Stomach (tissue), 9 donors: ENCODE data around the gene GPR42. TPM values are rescaled to one million over a fixed set of nuclear protein-coding genes. Genes with fewer than 3 reads are reported as not detected.
"Not testable (repeated sequence)": the region's sequence is repeated elsewhere in the genome, so short reads cannot be mapped to it uniquely, and the experiment has no call there.

Experiments
- DNase-seq, 2 donors: peaks; one replicate each; pipeline versions ENCODE4 v3.0.0 to v3.0.0-alpha.2; 2013 to 2019
- H3K27ac ChIP-seq, 5 donors: fragments of 200-600 bp in 4 of 5; sonication (generic) in 4 of 5; one replicate each; pipeline ENCODE4 v1.5.1; 2013 to 2019; ENCODE audit warnings: mild to moderate bottlenecking in 1 of 5, moderate library complexity in 1 of 5
- H3K27me3 ChIP-seq, 3 donors: fragments of 200-600 bp; sonication (generic); one replicate each; pipeline ENCODE4 v1.5.1; 2017 to 2019; ENCODE audit warnings: mixed run types in 1 of 3
- H3K36me3 ChIP-seq, 4 donors: fragments of 200-600 bp; sonication (generic); 1 replicate in 3 of 4; 2 replicates in 1 of 4; pipeline ENCODE4 v1.5.1; 2016 to 2019
- H3K4me1 ChIP-seq, 4 donors: fragments of 200-600 bp; sonication (generic); one replicate each; pipeline ENCODE4 v1.5.1; 2016 to 2019
- H3K4me3 ChIP-seq, 4 donors: fragments of 200-600 bp; sonication (generic) in 3 of 4; one replicate each; pipeline ENCODE4 v1.5.1; 2016 to 2019; ENCODE audit warnings: mild to moderate bottlenecking in 1 of 4
- H3K9me3 ChIP-seq, 4 donors: fragments of 200-600 bp; sonication (generic); one replicate each; pipeline ENCODE4 v1.5.1; 2016 to 2019
- CTCF ChIP-seq, 7 experiments: fragments of 450-650 bp in 4 of 7; fragments of 200-600 bp in 3 of 7; sonication (generic) in 3 of 7; IDR thresholded peaks; one replicate each; pipeline ENCODE4 v1.5.1; 2016 to 2019; ENCODE audit warnings: antibody characterized with exemption in 7 of 7, control low read depth in 2 of 7, mild to moderate bottlenecking in 1 of 7
- EP300 ChIP-seq: sonication (generic); formaldehyde crosslinking; IDR thresholded peaks from one replicate; pipeline ENCODE4 v1.6.1; 2017; ENCODE audit warnings: antibody characterized with exemption
- POLR2A ChIP-seq, 4 donors: fragments of 450-650 bp; IDR thresholded peaks; one replicate each; pipeline ENCODE4 v1.6.1; 2016; ENCODE audit warnings: antibody characterized with exemption in 4 of 4, control low read depth in 2 of 4, mild to moderate bottlenecking in 1 of 4, moderate library complexity in 1 of 4
- POLR2AphosphoS5 ChIP-seq, 3 donors: sonication (generic); formaldehyde crosslinking; IDR thresholded peaks; one replicate each; pipeline ENCODE4 v1.6.1; 2016; ENCODE audit warnings: antibody characterized with exemption in 3 of 3
- WGBS, 5 donors: extraction: QIAGEN DNeasy Blood & Tissue Kit in 3 of 5; methylation state at CpG; one replicate each; pipeline versions ENCODE4 v1.1.5 to v1.1.7; 2013 to 2018; 5-methylcytosine and 5-hydroxymethylcytosine counted together
- intact Hi-C: fragments of 100-400 bp; cut with DNase I; formaldehyde crosslinking; loops from one replicate; pipeline ENCODE4 v1.15.1; 2023; ENCODE audit warnings: low total_unique reads
- polyA plus RNA-seq, 3 donors: library from polyadenylated mRNA; stranded (reverse); fragments of 200-250 nt; gene quantifications; one replicate each; pipeline ENCODE4 v1.2.3, GENCODE V29; 2013
- total RNA-seq, 5 donors: library from RNA; depleted of rRNA; stranded (reverse); fragments of >200 nt; gene quantifications; one replicate each; pipeline versions ENCODE4 v1.1.0 to v1.2.3, GENCODE V29; 2014 to 2016
- donor health status: healthy with polysubstance abuse.
- donor health status: Bipolar disorder and iron deficiency.
- donor health status: healthy.

Gene GPR42
- total and polyA plus RNA-seq, 8 donors: 0.19 TPM; not detected in 7

- Histone ChIP-seq H3K4me1 (peaks cover 0 to 11% (median 8%) of the 10 kb centered on the region in 4 donors), H3K36me3 (no peaks in the 10 kb centered on the region), H3K27me3 (no peaks in the 10 kb centered on the region), H3K9me3 (no peaks in the 10 kb centered on the region), H3K27ac (no peak overlapping the region), H3K4me3 (no peak overlapping the region)
- no peak for DNase-seq
- TF ChIP-seq EP300 (no peak), POLR2AphosphoS5 (IDR thresholded peaks at IDR 0.05) (no peak), CTCF (IDR thresholded peaks at IDR 0.05) (no peak), POLR2A (IDR thresholded peaks at IDR 0.05) (no peak)
- 75 to 96% (median 87%) methylated on average over 12 of the region's 12 CpGs for WGBS, 5 donors
- intact Hi-C loops: no loop called here
Observed at GRCh38 chr19:35375505-35376307, 4.8 kb downstream of the GPR42 start.

- DNase-seq: no peak
- Histone ChIP-seq H3K9me3 (no peaks in the 10 kb centered on the region), H3K4me1 (peaks cover 0 to 16% (median 11%) of the 10 kb centered on the region in 4 donors), H3K36me3 (no peaks in the 10 kb centered on the region), H3K4me3 (no peak overlapping the region), H3K27ac (no peak overlapping the region), H3K27me3 (no peaks in the 10 kb centered on the region)
- intact Hi-C loops: no loop called here
- WGBS, 5 donors: 62 to 74% (median 69%) methylated on average over 1 of the region's 1 CpG
- no peak for TF ChIP-seq POLR2A (IDR thresholded peaks at IDR 0.05)
- TF ChIP-seq CTCF (IDR thresholded peaks at IDR 0.05): no peak
- no peak for TF ChIP-seq EP300
- TF ChIP-seq POLR2AphosphoS5 (IDR thresholded peaks at IDR 0.05): no peak
Observed at GRCh38 chr19:35377656-35378055, 6.8 kb downstream of the GPR42 start.

GRCh38 chr19:35378356-35378755 is 7.5 kb downstream of the GPR42 start:
- no peaks in the 10 kb centered on the region for H3K36me3 ChIP-seq
- intact Hi-C loops: no loop called here
- 93 to 97% (median 97%) methylated on average over 3 of the region's 3 CpGs for whole genome bisulfite sequencing, 5 donors
- H3K27me3 ChIP-seq: no peaks in the 10 kb centered on the region
- H3K9me3 ChIP-seq: no peaks in the 10 kb centered on the region
- TF ChIP-seq POLR2AphosphoS5 (IDR thresholded peaks at IDR 0.05) (no peak), EP300 (no peak), CTCF (IDR thresholded peaks at IDR 0.05) (no peak), POLR2A (IDR thresholded peaks at IDR 0.05) (no peak)
- DNase-seq: no peak
- H3K27ac ChIP-seq: no peak overlapping the region
- peaks cover 0 to 16% (median 11%) of the 10 kb centered on the region in 4 donors for H3K4me1 ChIP-seq
- no peak overlapping the region for H3K4me3 ChIP-seq

DNA sequence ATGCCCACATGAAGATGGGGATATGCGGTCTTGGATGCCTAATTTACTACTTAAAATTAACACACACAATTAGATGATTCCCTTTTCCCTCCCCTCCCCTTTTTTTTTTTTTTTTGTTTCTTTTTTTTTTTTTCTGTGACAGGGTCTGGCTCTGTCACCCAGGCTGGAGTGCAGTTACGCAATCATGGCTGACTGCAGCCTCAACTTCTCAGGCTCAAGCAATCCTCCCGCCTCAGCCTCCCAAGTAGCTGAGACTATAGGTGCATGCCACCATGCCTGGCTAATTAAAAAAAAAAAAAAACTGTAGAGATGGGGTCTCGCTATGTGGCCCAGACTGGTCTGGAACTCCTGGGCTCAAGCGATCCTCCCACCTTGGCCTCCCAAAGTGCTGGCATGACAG is 8.7 kb downstream of the GPR42 start:
- DNase-seq, H3K9me3 ChIP-seq, intact Hi-C loops, H3K27me3 ChIP-seq, H3K36me3 ChIP-seq, H3K27ac ChIP-seq, H3K4me3 ChIP-seq: not testable (repeated sequence)
- peaks cover 0 to 16% (median 11%) of the 10 kb centered on the region in 4 donors for H3K4me1 ChIP-seq
- 83 to 99% (median 98%) methylated on average over 5 of the region's 5 CpGs for WGBS, 5 donors

- H3K4me3 ChIP-seq: no peak overlapping the region
- H3K4me1 ChIP-seq: peaks cover 0 to 16% (median 11%) of the 10 kb centered on the region in 4 donors
- DNase-seq: peak in 1 of 2 donors; percentile 4
- TF ChIP-seq POLR2AphosphoS5 (IDR thresholded peaks at IDR 0.05): no peak
- no peak for TF ChIP-seq EP300
- no peak for TF ChIP-seq CTCF (IDR thresholded peaks at IDR 0.05)
- no peak for TF ChIP-seq POLR2A (IDR thresholded peaks at IDR 0.05)
- intact Hi-C loops: no loop called here
- no peaks in the 10 kb centered on the region for H3K36me3 ChIP-seq
- H3K9me3 ChIP-seq: no peaks in the 10 kb centered on the region
- 12 to 23% (median 16%) methylated on average over 1 of the region's 1 CpG for WGBS, 5 donors
- H3K27ac ChIP-seq: no peak overlapping the region
- H3K27me3 ChIP-seq: no peaks in the 10 kb centered on the region
Observed at GRCh38 chr19:35379992-35380391, 9.1 kb downstream of the GPR42 start.
